NB4 (cell line): ENCODE measurements around the gene ZRANB3.
"Not testable (repeated sequence)": the region's sequence is repeated elsewhere in the genome, so short reads cannot be mapped to it uniquely, and the experiment has no call there.

Experiments used
- DNase-seq: peaks from one replicate; pipeline ENCODE4 v3.0.0; 2010; ENCODE audit warnings: low read depth
- H3K4me3 ChIP-seq: one replicate; pipeline ENCODE4 v1.5.1; 2011; ENCODE audit warnings: mild to moderate bottlenecking, low read depth, low read length, moderate library complexity
- CTCF ChIP-seq: IDR thresholded peaks from one replicate; pipeline ENCODE4 v1.5.1; 2012; ENCODE audit warnings: low read depth, low read length
- MAX ChIP-seq: IDR thresholded peaks from 2 replicates; pipeline ENCODE4 v1.6.1; 2011; ENCODE audit warnings: low read depth, low read length
- MYC ChIP-seq: IDR thresholded peaks from 2 replicates; pipeline ENCODE4 v1.6.1; 2011; ENCODE audit warnings: low read depth, low read length
- POLR2A ChIP-seq: IDR thresholded peaks from 2 replicates; pipeline ENCODE4 v1.6.1; 2011; ENCODE audit warnings: mild to moderate bottlenecking; ENCODE audit not compliant: insufficient read length; ENCODE audit errors: extremely low read depth

The ZRANB3 gene

DNA sequence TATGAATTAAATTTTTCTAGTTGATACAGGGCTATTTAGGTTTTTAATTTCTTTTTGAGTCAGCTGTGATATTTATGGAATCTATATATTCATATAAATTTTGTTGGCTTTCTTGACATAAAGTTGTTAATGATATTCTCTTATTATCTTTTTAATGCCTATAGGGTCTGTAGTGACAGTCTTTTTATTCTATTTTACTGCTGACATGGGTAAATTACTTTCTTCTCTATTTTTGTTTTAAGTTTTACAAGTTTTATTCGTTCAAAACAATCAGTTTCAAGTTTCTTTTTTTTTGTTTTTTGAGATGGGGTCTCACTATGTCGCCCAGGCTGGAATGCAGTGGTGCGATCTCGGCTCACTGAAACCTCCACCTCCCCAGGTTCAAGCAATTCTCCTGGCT lies 226.3 kb downstream of the ZRANB3 start:
- no peak for TF ChIP-seq MAX
- TF ChIP-seq POLR2A: no peak
- TF ChIP-seq MYC: no peak
- no peak for TF ChIP-seq CTCF
- no peak for DNase-seq
- H3K4me3 ChIP-seq: no peak overlapping the region

DNA sequence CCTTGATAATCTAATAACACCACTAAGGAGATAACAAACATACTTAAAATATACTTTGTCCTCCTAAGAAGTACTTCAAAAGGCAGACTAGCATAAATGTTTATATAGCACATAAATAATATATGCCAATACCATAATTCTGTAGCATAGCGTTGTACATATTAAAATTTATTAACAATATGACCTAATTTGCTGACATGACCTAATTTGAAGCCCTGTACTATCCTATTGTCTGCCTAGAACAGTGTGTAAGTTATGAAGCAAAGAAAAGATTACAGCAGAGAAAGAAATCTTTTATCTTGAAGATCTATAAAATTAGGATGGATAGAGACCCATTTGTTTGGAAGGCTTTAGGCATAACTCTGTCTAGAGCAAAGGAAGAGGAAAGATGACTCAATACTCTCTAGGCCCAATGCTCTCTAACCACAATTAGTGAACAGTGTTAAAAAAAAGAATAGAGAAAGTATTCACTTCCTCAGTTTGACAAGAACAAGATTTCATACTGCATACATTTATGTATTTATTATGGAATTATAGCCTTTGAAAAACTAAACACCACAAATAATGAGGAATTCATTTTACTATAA lies 231.3 kb downstream of the ZRANB3 start:
- DNase-seq: peak; percentile 54
- TF ChIP-seq MAX (no peak), POLR2A (no peak), MYC (no peak), CTCF (no peak)

GRCh38 chr2:135299165-135299564 lies 231.9 kb downstream of the ZRANB3 start:
- H3K4me3 ChIP-seq: no peak overlapping the region
- no peak for DNase-seq
- no peak for TF ChIP-seq POLR2A
- no peak for TF ChIP-seq MAX
- no peak for TF ChIP-seq CTCF
- TF ChIP-seq MYC: no peak

More for the DNA sequence above, 231.3 kb downstream of the ZRANB3 start:
- H3K4me3 ChIP-seq: no peak overlapping the region

DNA sequence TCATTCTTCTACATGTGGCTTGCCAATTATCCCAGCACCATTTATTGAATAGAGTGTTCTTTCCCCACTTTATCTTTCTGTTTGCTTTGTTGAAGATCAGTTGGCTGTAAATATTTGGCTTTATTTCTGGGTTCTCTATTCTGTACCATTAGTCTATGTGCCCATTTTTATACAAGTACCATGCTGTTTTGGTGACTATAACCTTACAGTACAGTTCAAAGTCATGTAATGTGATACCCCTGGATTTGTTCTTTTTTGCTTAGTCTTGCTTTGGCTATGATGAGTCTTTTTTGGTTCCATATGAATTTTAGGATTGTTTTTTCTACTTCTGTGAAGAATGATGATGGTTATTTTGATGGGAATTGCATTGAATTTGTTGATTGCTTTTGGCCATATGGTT lies 243.9 kb downstream of the ZRANB3 start:
- not testable (repeated sequence) for H3K4me3 ChIP-seq, DNase-seq

- no peak for DNase-seq
- TF ChIP-seq POLR2A (no peak), MAX (no peak), CTCF (no peak), MYC (no peak)
- H3K4me3 ChIP-seq: no peak overlapping the region
Measured at GRCh38 chr2:135285391-135285790, 245.6 kb downstream of the ZRANB3 start.

- TF ChIP-seq MAX: no peak
- no peak for TF ChIP-seq MYC
- no peak for TF ChIP-seq CTCF
- no peak for TF ChIP-seq POLR2A
- H3K4me3 ChIP-seq: no peak overlapping the region
- no peak for DNase-seq
Measured at GRCh38 chr2:135281379-135281778, 249.6 kb downstream of the ZRANB3 start.
